HUDEP-2 (cell line): Measurements from ENCODE around the gene USP36.
A peak's percentile ranks its signal among the peaks of the same experiment; 100 is the strongest.
"Not testable (repeated sequence)": the region's sequence is repeated elsewhere in the genome, so short reads cannot be mapped to it uniquely, and the experiment has no call there.

ENCODE experiments used
- DNase-seq, 76 experiments: peaks; one replicate each; lab custom pipeline; 2025; ENCODE audit not compliant: unreplicated experiment in 76 of 76; lab: John Stamatoyannopoulos, UW

USP36 gene

GRCh38 chr17:78794864-78795640, 45.6 kb downstream of the USP36 start:
- DNase-seq = peak in 3 of 76 experiments; percentile 11 to 27 (median 17)

- no peak for DNase-seq
Observed at GRCh38 chr17:78794399-78794798, 46.2 kb downstream of the USP36 start.

GRCh38 chr17:78793968-78794367, 46.6 kb downstream of the USP36 start:
- DNase-seq = no peak

- no peak for DNase-seq
Observed at GRCh38 chr17:78793415-78793814, 47.2 kb downstream of the USP36 start.

- DNase-seq = no peak
Observed at GRCh38 chr17:78791840-78792709, 48.5 kb downstream of the USP36 start.

- DNase-seq = no peak
Observed at GRCh38 chr17:78790552-78790951, 50.1 kb downstream of the USP36 start.

- peak in 73 of 76 experiments; percentile 35 to 94 (median 77) for DNase-seq
Observed at GRCh38 chr17:78789663-78790181, 50.9 kb downstream of the USP36 start.

GRCh38 chr17:78789149-78789662, 51.4 kb downstream of the USP36 start:
- DNase-seq = no peak

GRCh38 chr17:78788451-78788850, 52.2 kb downstream of the USP36 start:
- DNase-seq = no peak

- no peak for DNase-seq
Observed at GRCh38 chr17:78787444-78787843, 53.2 kb downstream of the USP36 start.

- no peak for DNase-seq
Observed at GRCh38 chr17:78785663-78786057, 55.0 kb downstream of the USP36 start.

GRCh38 chr17:78785011-78785662, 55.5 kb downstream of the USP36 start:
- DNase-seq = peak in 5 of 76 experiments; percentile 9 to 32 (median 18)

GRCh38 chr17:78784352-78784751, 56.3 kb downstream of the USP36 start:
- DNase-seq = no peak

GRCh38 chr17:78783711-78784324, 56.8 kb downstream of the USP36 start:
- DNase-seq = peak in 17 of 76 experiments; percentile 15 to 64 (median 30)

- DNase-seq = no peak
Observed at GRCh38 chr17:78781893-78782304, 58.7 kb downstream of the USP36 start, which contains the start of gene CYTH1. TSS of gene CYTH1 (minus strand) at chr17:78782273. CDS start at chr17:78782223, 50 bp downstream.

GRCh38 chr17:78781104-78781892, 59.3 kb downstream of the USP36 start:
- DNase-seq = peak in 31 of 76 experiments; percentile 14 to 53 (median 31)

GRCh38 chr17:78780335-78780734, 60.3 kb downstream of the USP36 start:
- no peak for DNase-seq

GRCh38 chr17:78779850-78780249, 60.8 kb downstream of the USP36 start:
- peak in 1 of 76 experiments; percentile 9 for DNase-seq

GRCh38 chr17:78779286-78779651, 61.3 kb downstream of the USP36 start:
- DNase-seq = not testable (repeated sequence)
